ENCODE data around the gene ZFAND3. TPM values are rescaled to one million over a fixed set of nuclear protein-coding genes. Genes with fewer than 3 reads are reported as not detected.
"Not testable (repeated sequence)": the region's sequence is repeated elsewhere in the genome, so short reads cannot be mapped to it uniquely, and the experiment has no call there.

Gene ZFAND3
- total RNA-seq, 1 donor from 2014 or later: 45.7 TPM

DNA sequence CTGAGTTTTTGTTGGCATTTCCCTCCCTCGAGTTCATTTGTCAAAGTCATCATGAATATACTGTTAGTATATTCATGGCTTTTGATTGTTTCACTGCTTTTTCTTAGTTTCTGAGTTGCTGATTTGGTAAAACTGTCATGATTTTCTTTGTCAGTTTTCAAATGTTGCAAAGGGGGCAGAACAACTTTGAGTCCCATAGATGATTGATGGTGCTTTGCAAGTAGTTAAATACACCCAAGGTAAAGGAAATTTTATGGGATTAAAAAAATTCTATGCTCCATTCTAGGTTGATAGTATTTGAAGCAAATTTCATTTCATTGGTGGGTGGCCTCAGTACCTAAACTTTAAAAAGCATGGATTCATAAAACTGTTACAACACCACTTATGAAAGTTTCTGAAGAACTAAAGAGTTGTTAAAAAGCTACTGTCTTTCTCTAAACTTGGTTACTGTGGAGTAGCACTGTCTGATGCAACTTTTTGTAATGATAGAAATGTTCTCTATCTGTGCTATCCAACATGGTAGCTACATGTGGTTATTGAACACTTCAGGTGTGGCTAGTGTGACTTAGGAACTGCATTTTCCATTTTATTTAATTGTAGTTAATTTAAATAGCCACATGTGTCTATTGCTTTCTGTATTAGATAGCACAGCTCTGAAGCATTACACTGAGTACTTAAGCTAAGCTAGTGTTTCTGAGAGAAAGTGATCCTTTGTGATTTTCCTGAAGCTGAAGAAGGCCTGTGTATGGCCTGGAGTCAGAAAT is 153.6 kb downstream of the ZFAND3 start:
- DNase-seq: no peak

DNA sequence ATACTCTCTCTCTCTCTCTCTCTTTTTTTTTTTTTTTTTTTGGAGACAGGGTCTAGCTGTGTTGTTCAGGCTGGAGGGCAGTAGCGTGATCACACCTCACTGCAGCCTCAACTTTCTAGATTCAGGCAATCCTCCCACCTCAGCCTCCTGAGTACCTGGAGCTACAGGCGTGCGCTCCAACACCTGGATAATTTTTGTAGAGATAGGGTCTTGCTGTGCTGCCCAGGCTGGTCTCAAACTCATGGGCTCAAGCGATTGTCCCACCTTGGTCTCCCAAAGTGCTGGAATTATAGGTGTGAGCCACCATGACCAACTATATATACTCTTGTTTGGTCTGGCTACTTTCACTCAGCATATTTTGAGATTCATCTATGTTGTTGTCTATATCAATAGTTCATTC is 154.9 kb downstream of the ZFAND3 start:
- DNase-seq: no peak

DNA sequence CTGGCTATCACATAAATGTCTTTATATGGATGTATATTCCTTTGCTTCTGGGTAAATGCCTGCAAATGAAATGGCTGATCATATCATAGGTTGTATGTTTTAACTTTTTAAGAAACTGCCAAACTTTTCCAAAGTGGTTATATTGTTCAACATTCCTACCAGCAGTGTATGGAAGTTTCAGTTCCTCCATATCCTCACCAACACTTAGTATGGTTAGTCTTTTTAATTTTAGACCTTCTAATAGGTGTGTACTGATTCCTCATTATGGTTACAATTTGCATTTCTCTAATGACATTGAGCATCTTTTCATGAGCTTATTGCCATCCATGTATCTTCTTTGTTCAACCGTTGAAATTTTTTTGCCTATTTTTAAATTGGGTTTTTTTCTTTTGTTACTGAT is 155.4 kb downstream of the ZFAND3 start:
- no peak for DNase-seq

- no peak for DNase-seq
These were observed 158.2 kb downstream of the ZFAND3 start for GRCh38 chr6:37977715-37978114.

DNA sequence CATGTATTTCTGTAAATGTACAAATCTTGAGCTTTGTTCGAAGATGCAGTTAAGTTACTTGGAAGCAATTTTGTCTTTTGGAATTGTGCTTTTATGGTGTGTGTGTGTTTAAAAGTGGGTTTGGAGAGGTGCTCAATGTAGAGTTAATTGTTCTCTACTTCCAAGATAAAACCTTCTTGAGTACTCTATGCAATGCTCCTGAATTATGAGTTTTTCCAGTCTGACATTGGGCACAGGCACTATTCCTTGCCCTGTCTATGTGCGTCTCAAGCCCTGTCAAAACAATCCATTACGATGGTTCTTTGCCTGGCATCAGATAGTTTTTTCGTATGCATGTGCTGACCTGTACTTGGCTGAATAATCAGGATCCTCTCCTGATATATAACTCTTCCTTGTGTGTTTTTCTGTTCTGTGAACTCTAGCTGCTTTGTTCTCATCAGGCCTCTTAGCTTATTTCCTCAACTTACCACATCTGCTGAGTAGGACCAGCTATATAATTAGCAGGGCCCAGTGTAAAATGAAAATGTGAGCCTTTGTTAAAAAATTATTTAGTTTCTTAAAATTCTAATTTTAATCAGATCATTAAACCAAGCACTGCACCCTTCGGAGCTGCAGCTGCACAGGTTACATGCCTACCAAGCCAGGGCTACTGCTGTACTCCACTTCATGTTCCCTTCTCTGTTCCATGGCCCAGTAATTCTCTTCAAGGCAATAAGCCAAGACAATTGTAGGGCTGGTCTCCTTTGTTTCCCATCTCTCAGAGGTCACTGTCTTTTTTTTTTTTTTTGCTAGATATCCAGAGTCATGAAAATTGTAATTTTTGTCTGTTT is 160.1 kb downstream of the ZFAND3 start:
- DNase-seq: peak; percentile 13

- DNase-seq: peak; percentile 59
These were observed 160.7 kb downstream of the ZFAND3 start for GRCh38 chr6:37980222-37980595.

GRCh38 chr6:37981626-37982025 is 162.1 kb downstream of the ZFAND3 start:
- DNase-seq: no peak

- no peak for DNase-seq
These were observed 162.8 kb downstream of the ZFAND3 start for GRCh38 chr6:37982317-37982716.

- no peak for DNase-seq
These were observed 164.4 kb downstream of the ZFAND3 start for GRCh38 chr6:37983720-37984501.

- no peak for DNase-seq
These were observed 165.1 kb downstream of the ZFAND3 start for GRCh38 chr6:37984578-37984977.

- DNase-seq: no peak
These were observed 165.8 kb downstream of the ZFAND3 start for GRCh38 chr6:37985355-37985754.

DNA sequence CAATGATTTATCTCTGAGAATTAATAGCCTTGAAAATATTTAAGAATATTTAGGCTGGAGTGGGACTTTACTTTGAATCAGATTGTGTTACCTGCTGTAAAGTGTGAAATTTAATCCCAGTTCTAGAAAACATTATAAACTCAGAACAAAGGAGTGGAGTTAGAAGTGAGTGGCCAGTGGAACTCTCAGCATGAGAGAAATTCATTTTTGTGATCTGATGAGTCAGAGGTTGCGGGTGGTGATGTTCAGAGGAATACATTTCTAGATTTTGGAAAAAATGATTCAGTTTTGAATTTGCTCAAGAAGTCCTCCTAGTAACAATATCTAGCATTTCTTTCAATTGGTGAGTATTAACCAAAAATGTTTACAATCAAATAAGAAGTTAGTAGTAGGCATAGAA is 167.5 kb downstream of the ZFAND3 start:
- no peak for DNase-seq

- no peak for DNase-seq
These were observed 168.0 kb downstream of the ZFAND3 start for GRCh38 chr6:37987559-37987958.

GRCh38 chr6:37988127-37988526 is 168.6 kb downstream of the ZFAND3 start:
- no peak for DNase-seq

DNA sequence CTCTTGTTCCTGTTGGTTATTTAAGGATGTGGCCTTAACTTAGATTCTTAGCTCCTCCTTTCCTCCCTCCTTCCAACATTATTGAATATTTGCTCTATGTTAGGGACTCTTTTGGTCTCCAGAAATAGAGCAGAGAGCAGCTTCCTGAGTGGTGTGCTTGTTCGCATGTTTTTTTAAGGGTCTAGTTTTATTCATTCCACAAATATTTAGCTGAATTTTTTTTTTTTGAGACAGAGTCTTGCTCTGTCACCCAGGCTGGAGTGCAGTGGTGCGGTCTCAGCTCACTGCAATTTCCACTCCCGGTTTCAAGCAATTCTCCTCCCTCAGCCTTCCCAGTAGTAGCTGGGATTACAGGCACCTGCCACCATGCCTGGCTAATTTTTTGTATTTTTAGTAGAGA is 169.2 kb downstream of the ZFAND3 start:
- no peak for DNase-seq

DNA sequence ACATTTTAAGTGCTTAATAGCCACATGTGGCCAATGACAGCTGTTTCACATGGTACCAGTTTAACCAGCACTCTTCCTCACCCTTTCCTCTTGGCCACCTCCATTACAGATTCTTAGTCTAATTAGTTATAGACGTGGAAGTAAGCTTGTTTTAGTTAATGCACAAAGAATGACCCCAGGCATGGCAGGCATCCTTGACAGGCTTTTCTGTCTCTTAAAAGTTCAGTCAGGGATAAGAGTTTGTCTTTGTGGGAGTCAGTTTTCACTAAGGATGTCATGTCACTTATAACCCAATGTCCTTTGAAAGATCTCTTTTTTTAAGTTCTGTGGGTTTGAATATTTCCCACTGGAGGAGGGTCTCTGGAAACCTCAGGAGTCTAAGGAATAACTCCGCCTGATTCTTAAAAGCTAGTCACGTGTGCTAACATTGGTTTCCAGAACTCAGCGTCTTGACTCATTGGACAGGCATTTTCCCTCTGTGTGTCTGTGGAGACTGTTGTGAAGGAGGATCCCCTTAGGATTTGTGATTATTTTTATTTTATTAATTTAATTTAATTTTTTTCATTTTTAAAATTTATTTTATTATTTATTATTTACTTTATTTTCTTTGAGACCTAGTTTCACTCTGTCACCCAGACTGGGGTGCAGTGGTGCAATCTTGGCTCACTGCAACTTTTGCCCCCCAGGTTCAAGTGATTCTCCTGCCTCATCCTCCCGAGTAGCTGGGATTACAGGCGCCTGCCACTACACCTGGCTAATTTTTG is 171.4 kb downstream of the ZFAND3 start:
- peak; percentile 23 for DNase-seq

DNA sequence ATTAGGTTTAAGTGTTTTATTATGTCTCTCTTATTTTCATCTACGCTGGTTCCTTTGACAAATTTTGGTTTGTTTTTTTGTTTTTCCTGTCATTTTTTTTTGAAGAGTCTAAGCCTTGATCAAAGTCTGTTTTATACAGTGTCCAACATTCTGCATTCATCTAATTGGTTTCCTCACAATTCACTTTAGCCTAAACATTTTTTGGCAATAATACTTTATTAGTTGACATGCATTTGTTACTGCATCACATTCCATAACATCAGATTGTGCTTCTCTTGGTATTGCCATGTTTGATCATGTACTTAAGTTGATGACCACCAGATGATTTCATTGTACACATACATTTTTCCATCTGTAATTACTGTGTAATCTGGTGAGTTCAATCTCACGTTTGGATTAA is 173.2 kb downstream of the ZFAND3 start:
- no peak for DNase-seq

DNA sequence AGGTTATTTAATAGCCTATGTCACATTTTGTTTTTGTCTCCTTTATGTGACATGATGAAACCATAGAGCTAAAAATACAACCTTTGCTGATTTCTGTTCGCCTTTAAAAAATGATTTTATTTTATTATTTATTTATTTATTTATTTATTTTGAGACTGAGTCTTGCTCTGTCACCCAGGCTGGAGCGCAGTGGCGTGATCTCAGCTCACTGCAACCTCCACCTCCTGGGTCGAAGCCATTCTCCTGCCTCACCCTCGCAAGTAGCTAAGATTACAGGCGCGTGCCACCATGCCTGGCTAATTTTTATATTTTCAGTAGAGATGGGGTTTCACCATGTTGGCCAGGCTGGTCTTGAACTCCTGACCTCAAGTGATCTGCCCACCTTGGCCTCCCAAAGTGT is 173.7 kb downstream of the ZFAND3 start:
- not testable (repeated sequence) for DNase-seq

DNA sequence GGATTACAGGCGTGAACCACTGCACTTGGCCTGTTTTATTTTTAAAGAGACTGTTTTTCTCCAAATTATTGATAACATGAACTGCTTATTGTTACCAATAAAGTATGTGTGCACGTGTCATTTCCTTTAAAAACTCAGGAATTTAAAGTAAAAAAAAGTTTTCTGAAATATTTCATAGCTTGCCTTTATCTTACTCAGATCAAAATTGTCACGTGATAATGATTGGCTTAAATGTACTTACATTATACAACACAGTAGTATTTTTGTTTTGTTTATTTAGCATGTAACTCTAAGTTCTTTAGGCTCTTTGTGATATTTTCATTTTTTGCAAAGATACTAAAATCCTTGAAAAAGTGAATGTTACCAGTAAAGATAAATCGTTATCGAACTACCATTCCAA is 174.1 kb downstream of the ZFAND3 start:
- no peak for DNase-seq

- no peak for DNase-seq
These were observed 174.7 kb downstream of the ZFAND3 start for GRCh38 chr6:37994223-37994622.

GRCh38 chr6:37998366-37998765 is 178.8 kb downstream of the ZFAND3 start:
- DNase-seq: no peak

GRCh38 chr6:38001386-38001785 is 181.9 kb downstream of the ZFAND3 start:
- no peak for DNase-seq
